K562 (cell line): Measurements from ENCODE around the gene MRI1.

Experiments
- PRDM10 ChIP-seq: fragments of 450-650 bp; IDR thresholded peaks from 2 replicates; pipeline ENCODE4 v1.6.1; 2018; ENCODE audit not compliant: partially characterized antibody
- ZBTB7A ChIP-seq: IDR thresholded peaks from 2 replicates; pipeline ENCODE4 v1.6.1; 2011; ENCODE audit warnings: low read depth, mild to moderate bottlenecking, low read length, moderate library complexity, borderline replicate concordance; ENCODE audit not compliant: control insufficient read depth

GRCh38 chr19:13781547-13781946 lies 17.2 kb downstream of the MRI1 start:
- TF ChIP-seq ZBTB7A (no peak), PRDM10 (no peak)
